ENCODE measurements around the gene EXOC3.

DNA sequence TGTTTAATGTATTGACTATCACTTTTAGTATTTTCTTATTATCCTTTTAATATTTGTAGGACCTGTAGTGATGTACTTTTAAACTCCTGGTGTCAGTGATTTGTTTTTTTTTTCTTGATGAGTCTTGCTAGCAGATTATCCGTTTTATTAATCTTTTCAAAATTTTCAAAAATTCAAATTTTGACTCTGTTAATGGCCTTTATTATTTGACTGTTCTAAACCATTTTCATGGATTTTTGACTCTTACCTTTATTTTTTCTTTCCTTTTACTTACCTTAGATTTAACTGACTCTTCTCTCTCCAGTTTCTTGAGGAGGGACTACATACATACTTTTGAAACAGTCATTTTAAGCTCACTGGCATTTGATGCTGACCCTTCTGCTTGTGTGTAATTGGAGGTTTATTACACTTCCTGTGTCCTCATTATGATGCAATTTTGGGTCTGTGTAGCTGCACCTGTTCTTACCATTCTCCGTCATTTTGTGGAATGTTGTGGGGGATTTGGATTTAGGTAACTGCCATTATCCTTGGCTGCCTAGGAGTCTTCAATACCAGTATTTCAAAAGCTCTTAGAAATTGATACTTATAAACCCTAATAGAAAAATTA, 32.0 kb upstream of the EXOC3 start:
- TF ChIP-seq ZNF274 (IDR thresholded peaks at IDR 0.05; ENCODE audit: low read depth, low read length): no peak
- no peak for TF ChIP-seq YY1 (IDR thresholded peaks at IDR 0.05; ENCODE audit: insufficient read depth, insufficient read length)

Data from NT2/D1 (cell line).